HG03108 (cell line): ENCODE results near the gene MEN1.

Experiments
- ATAC-seq: cut with Tn5 transposase; IDR thresholded peaks from one replicate; pipeline ENCODE4 v1.9.1; 2021; ENCODE audit warnings: moderate library complexity; ENCODE audit not compliant: unreplicated experiment

MEN1 gene

DNA sequence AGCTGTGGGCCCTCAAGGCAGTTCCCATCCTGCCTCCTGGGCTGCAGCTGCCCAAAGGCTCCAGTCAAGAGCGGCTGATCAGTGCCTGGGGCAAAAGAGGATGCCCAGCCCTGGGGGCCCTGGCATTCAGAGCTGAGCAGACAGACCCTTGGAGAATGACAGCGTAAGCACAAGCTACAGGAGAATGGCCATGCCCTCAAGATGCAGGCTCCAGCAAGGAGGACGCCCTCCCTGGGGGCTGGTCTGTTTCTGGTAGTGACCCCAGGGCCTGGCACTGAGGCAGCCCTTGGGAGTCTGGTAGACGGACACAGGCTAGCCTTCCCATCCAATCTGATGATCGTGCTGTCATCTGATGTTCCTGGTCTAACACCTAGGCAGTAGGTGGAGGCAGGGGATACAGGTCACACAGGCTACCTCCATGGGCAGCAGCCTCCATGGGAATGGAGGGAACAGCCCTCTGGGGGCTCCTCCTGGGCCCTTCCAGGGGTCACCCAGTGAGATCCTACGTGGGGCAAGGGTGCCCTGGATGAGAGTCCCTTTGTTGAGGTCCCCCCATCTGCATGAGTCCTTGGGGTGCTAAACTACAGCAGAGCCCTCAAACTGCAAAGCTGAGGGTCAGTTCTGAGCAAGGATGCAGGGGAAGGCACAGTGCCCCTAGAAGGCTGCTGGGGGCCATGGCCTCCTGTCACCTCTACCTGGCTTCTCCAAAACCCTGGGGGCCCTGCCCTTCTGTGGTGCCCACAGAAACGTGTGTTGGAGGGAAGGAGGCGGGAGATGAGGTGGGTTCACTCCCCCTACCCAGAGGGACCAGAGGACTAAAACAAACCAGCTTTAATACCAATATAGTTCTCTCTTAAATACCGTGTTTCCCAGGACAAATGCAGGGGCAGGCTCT lies 21.8 kb downstream of the MEN1 start:
- ATAC-seq: no peak

- ATAC-seq: no peak
These were observed 22.6 kb downstream of the MEN1 start for GRCh38 chr11:64787526-64788320.

- no peak for ATAC-seq
These were observed 24.0 kb downstream of the MEN1 start for GRCh38 chr11:64786308-64786707.

DNA sequence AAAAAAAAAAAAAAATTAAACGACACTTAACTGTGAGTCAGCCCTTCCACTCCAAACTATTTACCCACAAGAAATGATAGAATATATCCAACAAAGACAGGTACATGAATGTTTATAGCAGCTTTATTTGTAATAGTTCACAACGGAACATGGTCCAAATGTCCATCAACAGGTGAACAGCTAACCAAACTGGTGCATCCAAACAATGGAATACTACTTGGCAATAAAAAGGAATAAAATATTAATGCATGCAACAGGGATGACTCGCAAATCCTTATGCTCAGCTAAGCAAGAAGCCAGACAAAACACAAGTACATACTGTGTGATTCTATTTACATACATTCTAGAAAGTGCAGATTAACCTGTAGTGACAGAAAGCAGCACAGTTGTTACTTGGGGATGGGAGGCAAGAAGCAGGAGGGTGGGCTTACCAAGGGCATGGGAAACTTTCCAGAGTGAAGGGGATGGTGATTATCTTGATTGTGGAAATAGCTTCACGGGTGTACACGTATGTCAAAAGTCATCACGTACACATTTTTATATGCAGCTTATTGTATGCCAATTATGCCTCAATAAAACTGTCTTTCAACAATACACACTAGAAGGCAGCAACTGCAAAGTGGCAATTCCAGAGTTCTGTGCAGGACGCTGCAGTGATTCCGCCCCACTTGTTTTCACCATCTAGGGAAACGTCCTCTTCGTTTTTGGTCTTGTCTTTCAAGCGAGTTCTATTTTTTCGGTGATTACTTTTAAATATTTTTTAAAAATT lies 25.4 kb downstream of the MEN1 start:
- ATAC-seq: no peak

DNA sequence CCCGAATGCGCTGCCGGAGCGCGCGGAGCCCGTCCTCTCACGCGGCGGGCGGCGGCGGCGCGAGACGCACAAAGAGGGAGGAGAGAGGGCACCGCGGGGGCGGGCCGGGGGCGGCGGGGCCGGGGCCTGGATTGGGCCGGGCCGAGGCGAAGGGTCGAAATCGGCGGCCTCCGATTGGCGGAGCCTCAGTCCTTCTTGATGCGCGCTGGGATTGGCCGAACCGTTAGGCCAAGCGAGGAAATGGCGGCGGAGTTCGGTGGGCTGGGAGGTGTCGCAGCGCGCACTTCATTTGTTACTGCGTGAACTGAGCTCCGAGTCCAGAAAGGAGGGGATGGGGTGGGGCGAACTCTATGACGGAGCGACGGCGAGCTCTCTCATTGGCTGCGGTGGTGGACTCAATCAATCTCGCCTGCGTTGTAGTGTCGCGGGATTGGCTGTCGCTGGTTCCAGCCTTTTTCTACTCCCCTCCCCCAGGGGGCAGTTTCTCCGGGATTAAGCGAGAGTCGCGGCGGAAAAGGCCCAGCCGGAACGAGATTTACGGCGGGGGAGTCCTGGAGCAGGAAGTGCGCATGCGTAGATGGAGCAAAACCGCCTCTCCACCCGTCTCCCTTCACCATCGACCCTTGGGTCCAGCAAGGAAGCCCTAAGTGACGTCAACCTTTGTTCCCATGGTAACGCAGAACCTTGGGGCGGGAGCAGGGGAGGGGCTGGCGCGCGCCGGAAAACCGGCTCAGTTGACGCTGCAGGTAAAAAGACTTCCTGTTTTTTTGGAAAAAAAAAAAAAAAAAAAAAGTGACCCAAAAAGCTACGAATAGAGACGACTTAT lies 31.7 kb downstream of the MEN1 start, which contains the start of gene SF1:
TSS of gene SF1 (minus strand) at position 70 of the 826 bp plus-strand sequence. CDS start 150 bp downstream, outside the sequence.
- ATAC-seq: peak; percentile 77

DNA sequence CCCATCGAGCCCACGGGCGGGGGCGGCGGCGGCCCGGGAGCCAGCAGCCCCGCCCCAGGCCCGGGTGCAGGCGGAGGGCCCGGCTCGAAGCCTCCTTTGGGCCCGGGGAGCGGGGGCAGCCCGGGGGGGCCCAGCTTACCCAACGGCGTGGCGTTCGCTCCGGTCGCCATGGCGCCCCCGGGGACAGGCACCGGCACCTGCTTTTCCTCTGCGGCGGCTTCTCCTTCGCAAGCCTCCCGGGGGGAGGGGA lies 32.2 kb downstream of the MEN1 start:
- peak; percentile 9 for ATAC-seq

DNA sequence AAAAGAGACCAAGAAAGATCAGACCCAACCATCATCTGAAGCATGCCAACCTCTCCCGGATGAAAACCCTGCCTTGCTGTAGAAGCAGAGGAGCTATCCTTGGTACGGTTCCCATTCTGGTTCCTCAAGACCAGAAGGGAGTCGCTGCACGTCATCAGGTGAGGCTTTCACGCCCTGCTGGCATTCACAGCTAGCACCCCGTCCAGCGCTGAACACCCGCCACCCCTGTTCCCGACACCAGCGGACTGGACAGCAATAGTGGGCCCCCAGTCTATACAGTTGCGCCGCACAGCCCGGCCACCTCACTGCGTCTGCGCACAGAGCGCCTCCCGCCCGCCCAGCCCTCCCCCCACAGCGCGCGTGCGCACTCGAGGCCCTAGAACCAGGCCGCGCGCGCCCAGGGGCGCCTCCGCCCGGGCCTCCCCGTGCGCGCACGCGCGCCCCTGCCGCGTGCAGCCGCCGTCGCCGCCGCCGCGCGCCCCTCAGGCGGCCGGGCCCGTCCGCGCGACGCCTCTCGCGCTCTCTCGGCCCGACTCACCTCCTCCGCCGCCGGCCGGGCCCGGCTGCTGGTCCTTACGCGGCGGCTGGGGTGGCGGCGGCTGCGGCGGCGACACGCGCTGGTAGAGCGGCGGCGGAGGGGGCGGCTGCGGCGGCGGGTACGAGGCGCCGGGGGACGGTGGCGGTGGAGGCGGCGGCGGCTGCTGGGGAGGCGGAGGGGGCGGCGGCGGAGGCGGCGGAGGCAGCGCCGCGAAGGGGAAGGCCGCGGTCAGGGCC lies 32.7 kb downstream of the MEN1 start:
- ATAC-seq: no peak

- no peak for ATAC-seq
These were observed 33.5 kb downstream of the MEN1 start for GRCh38 chr11:64776875-64777274.

DNA sequence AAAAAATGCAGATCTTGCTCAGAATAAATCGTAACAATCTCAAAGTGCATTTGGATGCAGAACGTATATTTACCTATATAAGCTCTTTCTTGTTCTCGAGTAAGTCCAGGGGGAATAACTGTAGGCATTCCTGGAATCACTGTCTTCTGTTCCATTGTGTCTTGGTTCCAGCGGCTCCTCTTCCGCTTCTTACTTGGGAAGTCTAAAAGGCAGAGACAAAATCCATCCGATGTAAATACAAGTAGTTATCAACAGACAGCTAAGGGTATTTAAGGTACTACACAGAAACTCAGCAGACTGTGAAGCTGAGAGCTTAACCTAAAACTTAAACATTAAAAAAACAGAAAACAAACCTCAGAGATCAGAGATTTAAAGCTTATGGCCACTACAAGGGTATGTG lies 33.9 kb downstream of the MEN1 start:
- no peak for ATAC-seq

DNA sequence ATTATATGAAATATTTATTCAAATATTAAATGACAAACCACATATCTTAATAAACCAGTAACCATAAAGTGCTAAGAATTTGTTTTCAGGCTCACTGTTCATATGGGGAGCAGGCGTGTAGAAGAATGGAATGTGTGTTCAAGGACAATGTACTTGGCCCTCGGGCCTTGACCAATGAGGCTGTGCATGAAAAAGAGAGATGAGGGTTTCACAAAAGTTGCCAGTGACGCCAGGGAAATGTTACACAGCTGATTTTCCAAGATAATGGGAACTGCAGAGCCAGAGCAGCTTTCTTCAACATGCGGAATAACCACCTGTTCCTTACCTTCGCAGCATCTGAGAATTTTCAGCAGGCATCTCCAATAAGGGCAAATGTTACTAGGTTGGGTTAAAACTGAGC lies 36.2 kb downstream of the MEN1 start:
- ATAC-seq: no peak

DNA sequence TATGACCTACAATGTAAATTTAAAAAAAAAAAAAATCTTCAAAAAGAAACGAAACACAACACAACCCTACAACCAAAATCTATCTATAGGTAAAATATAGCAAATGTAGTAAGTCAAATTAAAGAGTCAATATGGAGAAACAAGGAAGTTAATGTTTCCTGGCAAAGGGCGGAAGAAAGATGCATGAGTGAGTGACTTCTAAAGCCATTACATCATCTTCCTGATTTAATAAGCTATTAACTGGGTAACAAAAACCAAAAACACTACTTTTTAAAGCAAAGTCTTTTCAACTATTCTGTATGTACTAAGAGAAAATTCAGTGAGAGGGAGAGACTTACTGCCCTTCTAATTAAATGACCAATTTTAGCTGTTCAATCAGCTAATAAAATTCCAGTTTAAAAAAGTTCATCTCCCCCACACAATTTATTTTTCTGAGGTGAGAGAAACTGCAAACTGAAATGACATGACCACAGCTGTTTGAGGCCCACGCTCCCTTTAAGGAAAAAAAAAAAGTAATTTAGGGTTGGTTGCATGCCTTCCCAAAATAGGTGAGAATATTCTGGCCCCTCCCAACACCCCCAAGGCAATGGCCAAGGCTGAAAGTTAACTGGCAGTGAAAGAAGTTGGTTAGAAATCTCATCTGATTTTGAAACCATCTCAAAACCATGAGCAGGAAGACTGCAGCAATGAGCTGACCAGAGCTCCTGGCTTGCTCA lies 37.9 kb downstream of the MEN1 start:
- no peak for ATAC-seq

- ATAC-seq: no peak
These were observed 38.5 kb downstream of the MEN1 start for GRCh38 chr11:64771861-64772260.

DNA sequence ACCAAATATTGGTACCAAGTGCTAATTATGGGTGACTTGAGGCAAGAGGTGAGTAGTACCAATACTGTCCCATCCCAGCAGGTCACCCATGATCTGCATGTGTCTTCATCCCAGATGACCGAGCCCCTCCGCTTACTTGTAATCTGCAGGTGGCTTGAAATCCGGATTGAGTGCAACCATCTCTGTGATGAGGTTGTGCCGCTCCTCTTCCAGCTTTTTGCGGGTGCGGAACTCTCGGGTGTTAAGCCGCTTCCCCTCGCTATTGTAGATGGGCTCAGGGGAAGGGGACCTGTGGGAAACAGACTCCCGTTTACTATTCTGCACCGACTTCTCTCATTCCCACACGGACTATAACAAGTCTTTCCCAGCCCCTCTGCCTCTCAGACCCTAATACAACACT lies 40.2 kb downstream of the MEN1 start:
- ATAC-seq: no peak

DNA sequence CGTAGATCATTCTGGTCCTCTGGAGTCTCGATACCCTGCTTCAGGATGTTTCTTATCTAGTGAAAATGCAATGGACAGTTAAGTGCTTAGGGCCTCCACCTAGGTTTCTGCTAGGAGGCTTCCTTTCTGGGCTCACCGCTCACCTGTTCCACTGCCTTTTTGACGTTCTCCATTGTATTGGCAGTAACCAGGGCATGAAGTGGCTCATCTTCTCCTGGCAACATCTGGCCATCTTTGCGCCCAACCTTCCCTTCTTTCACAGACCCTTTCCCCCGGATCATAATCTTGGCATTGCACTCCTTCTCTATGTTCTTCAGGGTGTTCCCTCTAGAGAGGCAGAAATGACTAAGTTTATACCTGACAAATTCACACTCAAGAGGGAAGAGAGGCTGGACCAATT lies 41.1 kb downstream of the MEN1 start:
- ATAC-seq: no peak

DNA sequence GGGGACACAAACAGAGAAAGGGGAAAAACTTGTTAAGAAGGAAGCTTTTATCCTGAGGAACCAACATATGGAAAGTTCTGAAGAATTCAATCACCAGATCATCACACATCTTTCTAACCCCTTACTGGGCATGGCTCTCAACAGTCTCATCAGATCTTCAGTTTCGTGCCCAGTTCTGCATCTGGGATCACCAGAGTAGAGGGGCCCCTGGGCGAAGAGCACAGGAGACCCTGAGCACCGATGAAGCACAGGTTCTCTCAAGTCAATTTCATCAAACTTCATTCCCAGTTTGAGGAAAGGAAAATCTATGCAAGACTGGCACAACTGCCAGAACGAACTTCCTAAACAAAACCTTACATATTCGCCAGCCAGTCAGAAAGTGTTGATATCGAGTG lies 42.1 kb downstream of the MEN1 start:
- ATAC-seq: no peak

- ATAC-seq: no peak
These were observed 42.7 kb downstream of the MEN1 start for GRCh38 chr11:64767344-64768299.

DNA sequence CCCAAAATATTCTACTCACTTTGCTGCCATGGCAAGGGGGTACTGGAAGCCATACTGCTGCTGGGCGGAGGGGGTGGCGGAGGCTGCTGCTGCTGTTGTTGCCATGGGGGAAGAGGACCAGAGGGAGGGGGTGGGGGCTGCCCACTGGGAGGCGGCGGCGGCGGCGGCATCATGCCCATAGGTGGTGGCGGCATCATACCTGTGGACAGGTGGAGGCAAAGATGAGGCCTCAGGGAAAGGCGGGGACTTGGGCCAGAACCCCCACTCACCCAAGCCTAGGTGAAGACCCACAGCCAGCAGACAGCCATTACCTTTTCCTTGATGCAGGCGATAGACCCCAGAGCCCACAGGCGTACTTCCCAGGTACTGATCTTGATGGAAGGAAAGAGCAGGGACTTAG lies 43.5 kb downstream of the MEN1 start:
- no peak for ATAC-seq
